ENCODE results near the gene LAMC1. TPM values are rescaled to one million over a fixed set of nuclear protein-coding genes. Genes with fewer than 3 reads are reported as not detected.

Gene LAMC1
- total and polyA plus RNA-seq, 2 experiments from 2014 or later: 18.4 to 116 TPM

DNA sequence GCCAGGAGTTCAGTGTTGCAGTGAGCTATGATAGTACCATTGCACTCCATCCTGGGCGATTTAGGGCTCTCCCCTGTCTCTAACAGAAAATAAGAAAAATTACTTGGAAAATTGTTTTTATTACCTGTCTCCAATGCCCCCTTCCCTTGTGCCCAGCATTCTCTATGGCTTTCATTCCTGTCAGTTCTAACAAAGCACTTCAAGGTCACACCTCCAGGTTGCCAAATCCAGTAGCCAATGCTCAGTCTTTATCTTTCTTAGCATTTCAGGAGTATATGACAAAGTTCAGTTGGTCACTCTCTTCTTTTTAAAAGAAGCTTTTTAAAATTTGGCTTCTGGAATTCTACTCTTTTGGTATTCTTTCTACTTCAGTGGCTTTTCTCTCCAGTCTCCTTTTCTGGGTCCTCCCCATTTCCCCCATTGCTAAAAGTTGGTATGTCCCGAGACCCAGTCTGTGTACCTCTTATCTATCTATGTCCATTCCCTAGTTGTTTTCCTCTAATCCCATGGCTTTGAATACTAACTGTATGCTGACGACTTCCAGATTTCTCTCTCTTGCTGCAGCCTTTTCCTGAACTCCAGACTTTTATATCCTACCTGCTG is 69.9 kb downstream of the LAMC1 start (continued):
- TF ChIP-seq, protein P1, sequence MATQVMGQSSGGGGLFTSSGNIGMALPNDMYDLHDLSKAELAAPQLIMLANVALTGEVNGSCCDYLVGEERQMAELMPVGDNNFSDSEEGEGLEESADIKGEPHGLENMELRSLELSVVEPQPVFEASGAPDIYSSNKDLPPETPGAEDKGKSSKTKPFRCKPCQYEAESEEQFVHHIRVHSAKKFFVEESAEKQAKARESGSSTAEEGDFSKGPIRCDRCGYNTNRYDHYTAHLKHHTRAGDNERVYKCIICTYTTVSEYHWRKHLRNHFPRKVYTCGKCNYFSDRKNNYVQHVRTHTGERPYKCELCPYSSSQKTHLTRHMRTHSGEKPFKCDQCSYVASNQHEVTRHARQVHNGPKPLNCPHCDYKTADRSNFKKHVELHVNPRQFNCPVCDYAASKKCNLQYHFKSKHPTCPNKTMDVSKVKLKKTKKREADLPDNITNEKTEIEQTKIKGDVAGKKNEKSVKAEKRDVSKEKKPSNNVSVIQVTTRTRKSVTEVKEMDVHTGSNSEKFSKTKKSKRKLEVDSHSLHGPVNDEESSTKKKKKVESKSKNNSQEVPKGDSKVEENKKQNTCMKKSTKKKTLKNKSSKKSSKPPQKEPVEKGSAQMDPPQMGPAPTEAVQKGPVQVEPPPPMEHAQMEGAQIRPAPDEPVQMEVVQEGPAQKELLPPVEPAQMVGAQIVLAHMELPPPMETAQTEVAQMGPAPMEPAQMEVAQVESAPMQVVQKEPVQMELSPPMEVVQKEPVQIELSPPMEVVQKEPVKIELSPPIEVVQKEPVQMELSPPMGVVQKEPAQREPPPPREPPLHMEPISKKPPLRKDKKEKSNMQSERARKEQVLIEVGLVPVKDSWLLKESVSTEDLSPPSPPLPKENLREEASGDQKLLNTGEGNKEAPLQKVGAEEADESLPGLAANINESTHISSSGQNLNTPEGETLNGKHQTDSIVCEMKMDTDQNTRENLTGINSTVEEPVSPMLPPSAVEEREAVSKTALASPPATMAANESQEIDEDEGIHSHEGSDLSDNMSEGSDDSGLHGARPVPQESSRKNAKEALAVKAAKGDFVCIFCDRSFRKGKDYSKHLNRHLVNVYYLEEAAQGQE (IDR thresholded peaks at IDR 0.05; ENCODE audit: unreplicated experiment): no peak
- TF ChIP-seq ZNF114 (CRISPR knock-in tag; IDR thresholded peaks at IDR 0.05) (no peak), POLR2AphosphoS5 (IDR thresholded peaks at IDR 0.05; ENCODE audit: low read depth) (no peak), NANOG (IDR thresholded peaks at IDR 0.05; ENCODE audit: borderline replicate concordance) (no peak)

DNA sequence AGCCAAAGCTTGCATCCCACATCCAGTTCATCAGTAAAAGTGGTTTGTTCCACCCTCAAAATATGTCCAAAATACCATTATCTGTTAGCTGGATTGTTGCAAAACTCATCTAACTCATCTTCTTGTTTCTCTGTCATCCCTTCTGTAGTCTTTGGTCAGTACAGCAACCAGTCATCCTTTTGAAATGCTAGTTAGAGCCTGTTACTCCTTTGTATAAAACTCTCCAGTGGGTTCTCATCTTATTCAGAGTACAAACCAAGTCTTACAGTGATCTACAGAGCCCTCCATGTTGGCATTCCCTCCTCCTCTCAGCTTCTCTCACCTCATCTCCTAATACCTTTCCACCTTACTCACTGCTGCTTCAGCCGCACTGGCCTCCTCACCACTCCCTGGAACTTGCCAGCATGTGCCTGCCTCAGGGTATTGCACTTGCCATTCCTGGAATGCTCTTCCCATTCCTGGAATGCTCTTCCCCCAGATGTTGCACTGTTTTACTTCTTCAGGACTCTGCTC is 70.6 kb downstream of the LAMC1 start:
- H3K79me2 ChIP-seq (replicated peaks; ENCODE audit: insufficient read depth): peaks cover 49% of the 10 kb centered on the region
- H3F3A ChIP-seq (replicated peaks; ENCODE audit: low read depth): no peaks in the 10 kb centered on the region
- TF ChIP-seq, protein P2, sequence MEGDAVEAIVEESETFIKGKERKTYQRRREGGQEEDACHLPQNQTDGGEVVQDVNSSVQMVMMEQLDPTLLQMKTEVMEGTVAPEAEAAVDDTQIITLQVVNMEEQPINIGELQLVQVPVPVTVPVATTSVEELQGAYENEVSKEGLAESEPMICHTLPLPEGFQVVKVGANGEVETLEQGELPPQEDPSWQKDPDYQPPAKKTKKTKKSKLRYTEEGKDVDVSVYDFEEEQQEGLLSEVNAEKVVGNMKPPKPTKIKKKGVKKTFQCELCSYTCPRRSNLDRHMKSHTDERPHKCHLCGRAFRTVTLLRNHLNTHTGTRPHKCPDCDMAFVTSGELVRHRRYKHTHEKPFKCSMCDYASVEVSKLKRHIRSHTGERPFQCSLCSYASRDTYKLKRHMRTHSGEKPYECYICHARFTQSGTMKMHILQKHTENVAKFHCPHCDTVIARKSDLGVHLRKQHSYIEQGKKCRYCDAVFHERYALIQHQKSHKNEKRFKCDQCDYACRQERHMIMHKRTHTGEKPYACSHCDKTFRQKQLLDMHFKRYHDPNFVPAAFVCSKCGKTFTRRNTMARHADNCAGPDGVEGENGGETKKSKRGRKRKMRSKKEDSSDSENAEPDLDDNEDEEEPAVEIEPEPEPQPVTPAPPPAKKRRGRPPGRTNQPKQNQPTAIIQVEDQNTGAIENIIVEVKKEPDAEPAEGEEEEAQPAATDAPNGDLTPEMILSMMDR (conservative IDR thresholded peaks at IDR 0.05; ENCODE audit: low read depth in 2 of 2): no peak
- no peak for TF ChIP-seq JUNB (IDR thresholded peaks at IDR 0.05; ENCODE audit: unreplicated experiment)
- TF ChIP-seq, protein P1 (IDR thresholded peaks at IDR 0.05; ENCODE audit: unreplicated experiment): no peak
- TF ChIP-seq NANOG (IDR thresholded peaks at IDR 0.05; ENCODE audit: borderline replicate concordance): no peak
- no peak for TF ChIP-seq ZNF114 (CRISPR knock-in tag; IDR thresholded peaks at IDR 0.05)
- TF ChIP-seq, protein P3, sequence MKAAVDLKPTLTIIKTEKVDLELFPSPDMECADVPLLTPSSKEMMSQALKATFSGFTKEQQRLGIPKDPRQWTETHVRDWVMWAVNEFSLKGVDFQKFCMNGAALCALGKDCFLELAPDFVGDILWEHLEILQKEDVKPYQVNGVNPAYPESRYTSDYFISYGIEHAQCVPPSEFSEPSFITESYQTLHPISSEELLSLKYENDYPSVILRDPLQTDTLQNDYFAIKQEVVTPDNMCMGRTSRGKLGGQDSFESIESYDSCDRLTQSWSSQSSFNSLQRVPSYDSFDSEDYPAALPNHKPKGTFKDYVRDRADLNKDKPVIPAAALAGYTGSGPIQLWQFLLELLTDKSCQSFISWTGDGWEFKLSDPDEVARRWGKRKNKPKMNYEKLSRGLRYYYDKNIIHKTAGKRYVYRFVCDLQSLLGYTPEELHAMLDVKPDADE (IDR thresholded peaks at IDR 0.05): no peak
- H4K20me1 ChIP-seq (replicated peaks; ENCODE audit: insufficient read depth): no peaks in the 10 kb centered on the region
- H3K4me1 ChIP-seq (ENCODE audit: insufficient read depth): peaks cover 68% of the 10 kb centered on the region
- H3K4me3 ChIP-seq: no peak overlapping the region
- no peak overlapping the region for H2AFZ ChIP-seq
- peak overlapping the region; percentile 9; the same call in 1 of the 2 replicates for H3K4me2 ChIP-seq
- H3K9me2 ChIP-seq (ENCODE audit: insufficient read depth): no peaks in the 10 kb centered on the region
- H3K27ac ChIP-seq (ENCODE audit: low read depth): peak overlapping the region; percentile 60
- no peaks in the 10 kb centered on the region for H3K27me3 ChIP-seq (ENCODE audit: insufficient read depth)
- H3K36me3 ChIP-seq (ENCODE audit: insufficient read depth): no peaks in the 10 kb centered on the region
- Mint-ChIP-seq H3K4me3 (no peak overlapping the region), H3K27me3 (ENCODE audit: insufficient read depth, low read depth, poor library complexity) (no peaks in the 10 kb centered on the region), H3K27ac (no peak overlapping the region; the same call in 1 of the 2 replicates), H3K36me3 (ENCODE audit: low read depth) (no peaks in the 10 kb centered on the region), H3K4me1 (peaks cover 42% of the 10 kb centered on the region), H3K9me3 (no peaks in the 10 kb centered on the region)
- ATAC-seq (peak; percentile 69), DNase-seq (ENCODE audit: low spot score) (peak; percentile 71)

All from GM23338 (cell line).